Right lobe of liver (tissue), 6 donors: ENCODE results near the gene MYMK. TPM values are rescaled to one million over a fixed set of nuclear protein-coding genes. Genes with fewer than 3 reads are reported as not detected.

ENCODE experiments used
- ATAC-seq, 4 donors: fragments of 200-7000 bp; cut with Tn5 transposase; one replicate each; pipeline ENCODE4 v1.9.1; 2020; ENCODE audit warnings: mild to moderate bottlenecking in 4 of 4, moderate library complexity in 4 of 4
- DNase-seq, 3 donors: peaks; one replicate each; pipeline ENCODE4 v3.0.0-alpha.2; 2020
- H3K27ac ChIP-seq, 3 donors: fragments of 200-600 bp; one replicate each; pipeline ENCODE4 v1.8.0; 2022
- H3K27me3 ChIP-seq, 2 donors: fragments of 200-600 bp; one replicate each; pipeline ENCODE4 v1.8.0; 2022
- H3K36me3 ChIP-seq, 4 donors: fragments of 200-600 bp; sonication (generic) in 1 of 4; one replicate each; pipeline versions ENCODE4 v1.5.1 to v1.8.0; 2017 to 2022; ENCODE audit warnings: control low read depth in 1 of 4
- H3K4me1 ChIP-seq, 4 donors: fragments of 200-600 bp; sonication (generic) in 1 of 4; one replicate each; pipeline versions ENCODE4 v1.5.1 to v1.8.0; 2017 to 2022; ENCODE audit warnings: control low read depth in 1 of 4
- H3K4me3 ChIP-seq, 3 donors: fragments of 200-600 bp; one replicate each; pipeline ENCODE4 v1.8.0; 2022
- H3K9me3 ChIP-seq, 4 donors: fragments of 200-600 bp; sonication (generic) in 1 of 4; one replicate each; pipeline versions ENCODE4 v1.5.1 to v1.8.0; 2017 to 2022; ENCODE audit warnings: control low read depth in 1 of 4
- CTCF ChIP-seq, 4 donors: fragments of 200-600 bp in 3 of 4; fragments of 450-650 bp in 1 of 4; IDR thresholded peaks; one replicate each; pipeline versions ENCODE4 v1.5.1 to v1.8.0; 2016 to 2022; ENCODE audit warnings: antibody characterized with exemption in 4 of 4, mild to moderate bottlenecking in 2 of 4
- POLR2A ChIP-seq: fragments of 450-650 bp; IDR thresholded peaks from one replicate; pipeline ENCODE4 v1.6.1; 2017; ENCODE audit warnings: antibody characterized with exemption, mild to moderate bottlenecking
- WGBS: methylation state at CpG from one replicate; pipeline ENCODE4 v1.1.6; 2018; ENCODE audit warnings: low coverage, low lambda C conversion rate; ENCODE audit not compliant: insufficient coverage; ENCODE audit errors: missing lambda C conversion rate; 5-methylcytosine and 5-hydroxymethylcytosine counted together
- intact Hi-C, 2 donors: fragments of 100-400 bp; cut with DNase I; formaldehyde crosslinking; loops; one replicate each; pipeline versions ENCODE4 v1.11.2 to v1.14.1; 2022
- total RNA-seq, 6 experiments: library from RNA; depleted of rRNA in 2 of 6; stranded (reverse); fragments of >200 nt in 2 of 6; fragmentation: NEBNext Ultra II Directional in 3 of 6; extraction: Animal tissue kit (Norgen Biotek cat#: 25700) in 3 of 6; gene quantifications; one replicate each; pipeline versions ENCODE4 v1.1.0 to v1.2.4, GENCODE V29; 2016 to 2023
- donor health status: DM: no; HTN: yes; CAD: no.
- donor health status: DM: no; HTN: no; CAD: no.
- donor health status: DM: no; HTN: no; CAD: no.
- donor health status: DM: no; HTN: yes; CAD: no.
- donor health status: DM: no; HTN: yes; CAD: no.

Gene MYMK
- total RNA-seq, 6 experiments from 2014 or later = not detected

- Histone ChIP-seq H3K9me3 (peaks cover 0 to 8% (median 0%) of the 10 kb centered on the region in 4 donors), H3K4me3 (no peak overlapping the region), H3K27me3 (no peaks in the 10 kb centered on the region), H3K4me1 (peaks cover 0 to 8% (median 0%) of the 10 kb centered on the region in 4 donors), H3K36me3 (no peaks in the 10 kb centered on the region), H3K27ac (no peak overlapping the region)
- intact Hi-C loops = loop anchor here in 1 of 2 donors (10.0 kb wide), 1 partner anchor 215 kb away; no protein-coding TSS in a partner anchor
- TF ChIP-seq POLR2A (no peak), CTCF (IDR thresholded peaks at IDR 0.05) (no peak)
- WGBS = 30% methylated on average over 2 of the region's 12 CpGs
- ATAC-seq = no peak
- DNase-seq = peak in 1 of 3 donors; percentile 7
Observed at GRCh38 chr9:133499892-133500270, 24.9 kb downstream of the MYMK start.

GRCh38 chr9:133499132-133499891 lies 25.4 kb downstream of the MYMK start:
- H3K4me3 ChIP-seq = no peak overlapping the region
- no peaks in the 10 kb centered on the region for H3K36me3 ChIP-seq
- intact Hi-C loops = no loop called here
- ATAC-seq (peak; percentile 11 to 70 (median 40)), DNase-seq (peak in 1 of 3 donors; percentile 11)
- WGBS = 48% methylated on average over 5 of the region's 19 CpGs
- no peaks in the 10 kb centered on the region for H3K27me3 ChIP-seq
- TF ChIP-seq CTCF (IDR thresholded peaks at IDR 0.05) = peak in 1 of 4 donors; percentile 15
- no peak for TF ChIP-seq POLR2A
- H3K9me3 ChIP-seq = peaks cover 0 to 8% (median 0%) of the 10 kb centered on the region in 4 donors
- H3K4me1 ChIP-seq = peaks cover 0 to 8% (median 0%) of the 10 kb centered on the region in 4 donors
- H3K27ac ChIP-seq = no peak overlapping the region

GRCh38 chr9:133496861-133497842 lies 27.6 kb downstream of the MYMK start:
- peak in 1 of 3 donors; percentile 18 for DNase-seq
- Histone ChIP-seq H3K9me3 (peaks cover 0 to 3% (median 0%) of the 10 kb centered on the region in 4 donors), H3K4me3 (no peak overlapping the region), H3K4me1 (peaks cover 0 to 8% (median 0%) of the 10 kb centered on the region in 4 donors), H3K27ac (no peak overlapping the region), H3K36me3 (no peaks in the 10 kb centered on the region), H3K27me3 (no peaks in the 10 kb centered on the region)
- TF ChIP-seq CTCF (IDR thresholded peaks at IDR 0.05) (no peak), POLR2A (no peak)
- intact Hi-C loops = no loop called here
- no peak for ATAC-seq
- WGBS = 50% methylated on average over 8 of the region's 35 CpGs

GRCh38 chr9:133495327-133496293 lies 29.1 kb downstream of the MYMK start:
- H3K4me3 ChIP-seq = no peak overlapping the region
- peaks cover 0 to 8% (median 0%) of the 10 kb centered on the region in 4 donors for H3K4me1 ChIP-seq
- WGBS = 88% methylated on average over 17 of the region's 24 CpGs
- no peaks in the 10 kb centered on the region for H3K27me3 ChIP-seq
- no peaks in the 10 kb centered on the region for H3K9me3 ChIP-seq
- no peak for TF ChIP-seq POLR2A
- no peak for TF ChIP-seq CTCF (IDR thresholded peaks at IDR 0.05)
- ATAC-seq (no peak), DNase-seq (no peak)
- H3K27ac ChIP-seq = no peak overlapping the region
- intact Hi-C loops = no loop called here
- H3K36me3 ChIP-seq = no peaks in the 10 kb centered on the region
